Spleen (tissue), 7 donors: ENCODE data around the gene BIN2.

Source experiments
- CTCF ChIP-seq, 11 experiments: fragments of 200-600 bp in 7 of 11; fragments of 450-650 bp in 4 of 11; sonication (generic) in 4 of 11; IDR thresholded peaks in 8 of 11; conservative IDR thresholded peaks in 3 of 11; 1 replicate in 7 of 11; 2 replicates in 4 of 11; pipeline versions ENCODE4 v1.4.0 to v1.8.0; 2016 to 2021; ENCODE audit warnings: antibody characterized with exemption in 11 of 11, inconsistent platforms in 4 of 11, mild to moderate bottlenecking in 1 of 11
- POLR2A ChIP-seq, 3 donors: fragments of 450-650 bp; IDR thresholded peaks; one replicate each; pipeline ENCODE4 v1.5.1; 2017; ENCODE audit warnings: antibody characterized with exemption in 3 of 3, mild to moderate bottlenecking in 1 of 3
- POLR2AphosphoS5 ChIP-seq, 3 donors: sonication (generic); formaldehyde crosslinking; IDR thresholded peaks; one replicate each; pipeline ENCODE4 v1.5.1; 2017; ENCODE audit warnings: antibody characterized with exemption in 3 of 3
- donor health status: DM: no; HTN: no; CAD: no; lungs with moderate emphysema.
- donor health status: DM: no; HTN: no; CAD: no.
- donor health status: DM: no; HTN: no; CAD: no.

- TF ChIP-seq CTCF (IDR thresholded peaks at IDR 0.05 in 8 of 11, conservative IDR thresholded peaks at IDR 0.05 in 3 of 11): no peak
- TF ChIP-seq POLR2A (IDR thresholded peaks at IDR 0.05): no peak
- TF ChIP-seq POLR2AphosphoS5 (IDR thresholded peaks at IDR 0.05): peak; percentile 86 to 94 (median 90)
Observed at GRCh38 chr12:51323966-51324895, at the start of gene BIN2.
